Activated T-cell treated with anti-CD3 and anti-CD28 coated beads, Interleukin-2, amount 50 U/mL, for 1 hour (primary cell): ENCODE measurements around the gene OR11H6.
"Not testable (repeated sequence)": the region's sequence is repeated elsewhere in the genome, so short reads cannot be mapped to it uniquely, and the experiment has no call there.

ENCODE experiments used
- DNase-seq: peaks from one replicate; pipeline ENCODE4 v3.0.0-alpha.2; 2020

Gene OR11H6, protein sequence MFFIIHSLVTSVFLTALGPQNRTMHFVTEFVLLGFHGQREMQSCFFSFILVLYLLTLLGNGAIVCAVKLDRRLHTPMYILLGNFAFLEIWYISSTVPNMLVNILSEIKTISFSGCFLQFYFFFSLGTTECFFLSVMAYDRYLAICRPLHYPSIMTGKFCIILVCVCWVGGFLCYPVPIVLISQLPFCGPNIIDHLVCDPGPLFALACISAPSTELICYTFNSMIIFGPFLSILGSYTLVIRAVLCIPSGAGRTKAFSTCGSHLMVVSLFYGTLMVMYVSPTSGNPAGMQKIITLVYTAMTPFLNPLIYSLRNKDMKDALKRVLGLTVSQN

DNA sequence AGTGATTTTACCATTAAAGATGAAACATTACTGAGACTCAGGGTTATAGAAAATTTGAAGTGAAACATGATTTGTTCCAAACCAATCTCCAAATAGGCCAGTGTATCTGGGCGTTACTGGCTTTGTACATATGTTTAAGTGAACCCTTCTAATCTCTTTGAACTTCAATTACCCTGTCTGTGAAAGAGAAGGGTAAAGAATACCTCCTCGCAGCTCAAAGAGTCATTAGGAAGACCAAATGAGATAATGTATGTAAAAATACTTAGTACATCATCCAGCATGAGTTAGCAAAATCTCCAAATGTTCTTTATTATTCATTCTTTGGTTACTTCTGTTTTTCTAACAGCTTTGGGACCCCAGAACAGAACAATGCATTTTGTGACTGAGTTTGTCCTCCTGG is at the start of gene OR11H6:
OR11H6 (plus strand) TSS at position 301 of the 400 bp plus-strand sequence; CDS start at position 301, 0 bp downstream.
- DNase-seq, result no peak

DNA sequence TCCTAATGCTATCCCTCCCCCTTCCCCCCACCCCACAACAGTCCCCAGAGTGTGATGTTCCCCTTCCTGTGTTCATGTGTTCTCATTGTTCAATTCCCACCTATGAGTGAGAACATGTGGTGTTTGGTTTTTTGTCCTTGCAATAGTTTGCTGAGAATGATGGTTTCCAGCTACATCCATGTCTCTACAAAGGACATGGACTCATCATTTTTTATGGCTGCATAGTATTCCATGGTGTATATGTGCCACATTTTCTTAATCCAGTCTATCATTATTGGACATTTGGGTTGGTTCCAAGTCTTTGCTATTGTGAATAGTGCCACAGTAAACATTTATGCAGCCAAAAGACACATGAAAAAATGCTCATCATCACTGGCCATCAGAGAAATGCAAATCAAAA is 49.3 kb upstream of the OR11H6 start:
- DNase-seq, result not testable (repeated sequence)

DNA sequence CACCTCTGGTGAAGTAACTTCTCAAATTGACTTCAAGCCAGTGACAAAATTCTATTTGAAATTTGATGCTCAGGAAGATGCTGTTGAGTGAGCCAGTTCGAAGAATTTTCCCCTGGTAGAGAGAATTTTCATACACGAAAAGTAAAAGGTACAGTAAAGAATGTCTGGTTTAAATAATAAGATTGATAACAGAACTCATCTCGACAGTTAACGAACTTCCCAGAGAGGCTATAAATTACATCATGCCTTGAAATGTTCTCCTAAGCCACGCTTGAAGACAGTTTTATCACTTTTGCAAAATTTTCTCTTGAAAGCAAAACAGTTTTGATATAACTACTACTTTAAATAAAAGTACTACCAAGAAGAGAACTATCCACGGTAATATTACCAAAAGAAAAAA is 47.2 kb upstream of the OR11H6 start:
- no peak for DNase-seq

DNA sequence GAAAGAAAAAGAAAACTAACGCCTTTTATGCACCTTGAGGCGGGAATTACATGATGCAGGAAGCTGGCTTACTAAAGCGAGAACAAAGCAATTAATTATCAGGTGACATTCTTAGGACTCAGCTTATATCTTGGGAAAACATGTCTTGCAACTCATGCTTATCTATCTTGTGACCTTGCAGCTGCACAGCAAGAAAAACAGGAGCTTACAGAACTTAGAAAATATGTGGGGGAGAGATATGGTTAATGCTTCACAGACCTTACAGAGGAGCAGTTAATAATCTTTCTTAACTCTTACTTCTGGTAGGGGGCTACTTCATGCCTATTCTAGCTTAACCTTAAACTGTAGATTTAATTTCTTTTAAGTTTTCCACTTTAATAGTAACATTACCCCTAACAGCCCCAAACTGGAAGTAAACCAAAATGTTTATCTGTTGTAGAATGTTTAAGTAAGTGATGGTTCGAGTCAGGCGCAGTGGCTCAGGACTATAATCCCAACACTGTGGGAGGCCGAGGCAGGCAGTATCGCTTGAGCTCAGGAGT is 46.0 kb upstream of the OR11H6 start:
- DNase-seq, result no peak

DNA sequence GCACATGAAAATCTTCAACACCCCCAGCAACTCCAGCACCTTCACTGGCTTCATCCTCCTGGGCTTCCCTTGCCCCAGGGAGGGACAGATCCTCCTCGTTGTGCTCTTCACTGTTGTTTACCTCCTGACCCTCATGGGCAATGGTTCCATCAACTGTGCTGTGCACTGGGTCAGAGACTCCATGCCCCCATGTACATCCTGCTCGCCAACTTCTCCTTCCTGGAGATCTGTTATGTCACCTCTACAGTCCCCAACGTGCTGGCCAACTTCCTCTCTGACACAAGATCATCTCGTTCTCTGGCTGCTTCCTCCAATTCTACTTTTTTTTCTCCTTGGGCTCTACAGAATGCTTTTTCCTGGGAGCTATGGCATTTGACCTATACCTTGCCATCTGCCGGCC is 44.3 kb upstream of the OR11H6 start:
- DNase-seq, result no peak

DNA sequence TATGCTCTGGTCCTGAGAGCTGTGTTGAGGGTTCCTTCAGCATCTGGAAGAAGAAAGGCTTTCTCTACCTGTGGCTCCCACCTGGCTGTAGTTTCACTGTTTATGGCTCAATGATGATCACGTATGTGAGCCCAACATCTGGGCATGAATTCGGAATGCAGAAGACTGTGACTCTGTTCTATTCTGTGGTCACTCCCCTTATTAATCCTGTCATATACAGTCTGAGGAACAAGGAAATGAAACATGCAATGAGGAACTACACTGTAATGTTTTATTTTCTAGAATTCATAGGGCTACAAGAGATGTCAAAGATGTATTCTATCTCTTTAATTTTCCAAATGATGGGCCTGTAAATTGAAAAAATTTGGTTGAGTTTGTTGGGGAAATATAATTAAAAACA is 43.6 kb upstream of the OR11H6 start:
- DNase-seq, result no peak

DNA sequence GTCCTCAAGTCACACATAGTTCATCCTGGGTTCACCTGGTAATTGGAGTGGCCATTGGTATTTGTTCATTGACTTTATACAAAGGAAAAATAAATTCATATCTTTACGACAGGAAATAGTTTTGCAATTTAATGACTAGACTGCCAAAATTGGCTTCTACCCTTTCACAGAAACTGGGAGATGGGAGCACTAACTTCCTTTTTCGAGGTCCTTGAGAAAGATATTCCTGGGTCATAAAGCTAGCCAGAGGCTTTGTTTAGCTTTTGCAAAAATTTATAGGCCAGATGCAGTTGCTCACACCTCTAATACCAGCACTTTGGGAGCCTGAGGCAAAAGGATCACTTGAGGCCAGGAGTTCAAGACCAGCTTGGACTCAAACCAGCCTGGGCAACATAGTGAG is 43.0 kb upstream of the OR11H6 start:
- DNase-seq, result no peak

DNA sequence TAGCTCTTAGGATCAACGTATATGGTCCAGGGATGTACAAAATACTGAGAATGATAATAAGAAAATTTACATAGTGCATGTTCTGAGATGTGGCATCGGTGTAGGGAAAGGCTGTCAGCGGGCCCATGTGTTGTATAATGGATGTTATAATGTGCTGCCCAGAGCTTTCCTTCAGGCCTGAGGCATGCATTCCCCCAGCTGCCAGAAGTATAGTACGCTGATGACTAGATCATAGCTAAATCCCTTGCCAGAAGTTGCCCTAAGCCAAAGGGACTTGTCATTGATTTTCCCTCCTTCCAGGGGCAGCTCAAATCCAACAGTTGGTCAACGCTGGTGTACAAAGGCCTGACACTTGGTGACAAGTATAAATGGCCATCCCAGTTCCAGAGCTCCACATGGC is 39.3 kb upstream of the OR11H6 start:
- no peak for DNase-seq

DNA sequence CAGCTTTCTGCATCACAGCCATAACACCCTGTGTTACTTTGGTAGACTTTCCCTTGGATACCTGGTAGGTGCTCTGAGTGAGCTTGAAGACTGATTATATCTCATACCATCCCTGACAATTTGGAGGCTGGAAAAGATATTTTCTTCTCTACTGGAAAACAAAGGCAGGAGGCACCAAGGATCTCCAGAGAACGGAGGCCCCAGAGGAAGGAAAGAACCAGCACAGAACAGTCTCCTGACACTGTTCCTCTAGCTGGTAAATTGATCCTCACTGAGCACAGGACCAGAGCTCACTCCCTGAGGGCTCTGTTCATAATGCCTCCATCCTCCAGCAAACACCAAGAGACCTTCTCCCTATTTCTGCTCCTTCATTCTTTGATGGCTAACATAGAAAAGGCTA is 32.9 kb upstream of the OR11H6 start, which contains the start of gene OR11G2:
OR11G2 (plus strand) TSS at position 301 of the 400 bp plus-strand sequence. CDS start 6,542 bp downstream, outside the sequence.
- no peak for DNase-seq

DNA sequence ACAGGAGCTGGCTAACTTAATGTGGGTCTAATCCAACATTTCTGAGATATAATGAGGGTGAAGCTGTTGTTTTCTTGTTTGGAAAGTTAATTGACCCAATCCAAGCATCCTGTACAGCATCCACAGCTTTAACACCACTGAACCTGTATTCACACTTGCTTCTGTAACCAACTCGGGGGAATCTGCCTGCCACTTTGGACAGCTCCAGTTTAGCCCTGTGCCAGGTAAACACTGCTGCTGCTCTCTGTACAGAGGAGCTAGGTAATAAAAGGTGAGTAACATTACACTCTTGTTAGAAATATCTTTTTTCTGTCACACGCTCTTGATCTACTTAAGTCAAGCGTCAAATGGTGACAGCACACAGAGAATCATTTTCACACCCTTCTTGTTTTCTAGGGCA is 32.1 kb upstream of the OR11H6 start:
- no peak for DNase-seq

DNA sequence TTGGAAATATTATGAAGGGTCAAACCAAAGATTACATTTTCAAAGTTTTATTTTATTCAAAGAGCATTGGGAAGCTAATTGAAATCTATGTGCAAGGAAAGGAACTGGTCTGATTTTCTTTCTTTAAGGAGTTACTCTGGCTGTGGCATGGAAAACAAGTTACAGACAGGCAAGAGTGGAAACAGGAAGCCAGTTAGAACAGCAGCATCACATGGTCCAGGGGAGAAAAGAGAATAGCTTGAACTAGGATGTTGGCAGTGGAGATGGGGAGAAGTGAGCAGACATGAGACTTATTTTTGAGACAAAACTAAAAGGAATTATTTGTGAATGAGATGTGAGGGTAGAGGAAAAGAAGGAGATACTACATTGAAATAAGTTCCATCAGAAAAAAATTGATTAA is 29.4 kb upstream of the OR11H6 start:
- no peak for DNase-seq

DNA sequence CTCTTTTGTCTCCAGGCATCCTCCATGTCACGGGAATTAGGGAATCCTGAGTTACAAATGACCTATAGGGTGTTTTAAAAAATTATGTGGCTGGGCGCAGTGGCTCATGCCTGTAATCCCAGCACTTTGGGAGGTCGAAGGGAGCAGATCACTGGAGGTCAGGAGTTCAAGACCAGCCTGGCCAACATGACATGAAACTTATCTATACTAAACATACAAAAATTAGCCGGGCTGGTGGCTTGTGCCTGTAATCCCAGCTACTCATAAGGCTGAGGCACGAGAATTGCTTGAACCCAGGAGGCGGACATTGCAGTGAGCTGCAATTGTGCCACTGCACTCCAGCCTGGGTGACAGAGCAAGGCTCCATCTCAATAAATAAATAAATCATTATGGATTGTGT is 28.3 kb upstream of the OR11H6 start:
- not testable (repeated sequence) for DNase-seq

DNA sequence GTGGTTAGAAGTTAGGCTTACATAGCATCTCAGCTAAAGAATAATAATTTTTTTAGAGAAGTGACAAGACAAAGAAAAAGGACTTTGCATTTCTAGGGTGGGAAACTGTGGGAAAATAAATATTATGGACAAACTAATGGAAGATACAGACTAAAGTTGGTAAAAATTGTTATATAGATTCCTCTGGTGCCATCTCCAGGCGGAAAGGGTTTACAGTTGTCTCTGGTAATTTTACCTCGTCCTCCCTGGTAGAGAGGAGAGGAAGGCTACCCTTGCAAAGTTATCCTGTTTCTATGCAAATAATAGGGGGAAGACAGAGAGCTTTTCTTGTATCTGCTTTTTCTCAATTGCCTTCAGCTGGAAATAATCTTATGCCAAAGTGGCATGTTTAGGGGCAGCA is 27.6 kb upstream of the OR11H6 start:
- DNase-seq, result no peak

DNA sequence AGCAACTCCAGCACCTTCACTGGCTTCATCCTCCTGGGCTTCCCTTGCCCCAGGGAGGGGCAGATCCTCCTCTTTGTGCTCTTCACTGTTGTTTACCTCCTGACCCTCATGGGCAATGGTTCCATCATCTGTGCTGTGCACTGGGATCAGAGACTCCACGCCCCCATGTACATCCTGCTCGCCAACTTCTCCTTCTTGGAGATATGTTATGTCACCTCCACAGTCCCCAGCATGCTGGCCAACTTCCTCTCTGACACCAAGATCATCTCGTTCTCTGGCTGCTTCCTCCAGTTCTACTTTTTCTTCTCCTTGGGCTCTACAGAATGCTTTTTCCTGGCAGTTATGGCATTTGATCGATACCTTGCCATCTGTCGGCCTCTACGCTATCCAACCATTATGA is 26.1 kb upstream of the OR11H6 start:
- DNase-seq, result no peak

DNA sequence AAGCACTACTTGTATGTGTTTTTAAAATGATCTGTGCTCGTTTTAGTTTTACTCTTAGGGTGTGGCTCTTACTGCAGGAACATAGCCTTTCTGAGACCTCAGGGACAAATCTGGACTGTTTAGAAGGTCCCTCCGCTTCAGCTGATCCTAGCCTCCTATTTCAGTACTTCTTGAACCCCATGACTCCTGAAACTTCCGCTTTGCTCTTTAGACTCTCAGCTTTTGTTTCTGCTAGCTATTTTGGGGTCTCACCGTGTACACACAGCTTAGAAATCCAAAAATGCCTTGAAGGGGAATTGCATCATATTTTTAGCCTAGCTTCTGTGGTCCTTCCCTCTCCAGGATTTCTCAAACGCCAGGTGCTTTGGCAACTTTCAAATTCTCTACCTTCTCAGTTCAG is 24.5 kb upstream of the OR11H6 start:
- no peak for DNase-seq

DNA sequence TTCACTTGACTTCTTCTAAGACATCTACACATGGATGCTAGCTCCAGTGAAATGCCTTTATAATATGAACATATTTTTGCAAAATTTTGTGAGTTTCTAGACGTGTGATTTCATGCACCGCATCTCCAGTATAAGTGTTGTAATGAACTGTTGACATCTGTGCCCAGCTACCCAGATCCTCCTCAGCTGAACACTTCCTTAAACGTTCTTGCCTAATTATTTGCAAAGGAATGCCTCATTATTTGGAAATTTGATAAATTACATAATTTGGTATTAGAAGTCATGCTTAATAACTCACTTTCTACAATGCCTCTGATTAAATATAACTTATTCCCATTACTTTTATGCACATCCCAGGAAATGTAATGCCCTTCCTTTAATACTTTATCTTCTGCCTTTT is 18.8 kb upstream of the OR11H6 start:
- DNase-seq, result no peak

DNA sequence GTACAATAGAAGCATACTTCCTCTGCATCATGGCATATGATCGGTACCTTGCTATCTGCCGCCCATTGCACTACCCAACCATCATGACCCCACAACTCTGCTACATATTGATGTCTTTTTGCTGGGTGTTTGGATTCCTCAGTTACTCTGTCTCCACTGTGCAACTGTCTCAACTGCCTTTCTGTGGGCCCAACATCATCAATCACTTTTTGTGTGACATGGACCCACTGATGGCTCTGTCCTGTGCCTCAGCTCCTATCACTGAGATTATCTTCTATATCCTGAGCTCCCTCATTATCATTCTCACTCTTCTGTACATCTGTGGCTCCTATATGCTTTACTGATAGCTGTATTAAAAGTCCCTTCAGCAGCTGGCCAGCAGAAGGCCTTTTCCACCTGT is 13.9 kb upstream of the OR11H6 start:
- DNase-seq, result no peak

DNA sequence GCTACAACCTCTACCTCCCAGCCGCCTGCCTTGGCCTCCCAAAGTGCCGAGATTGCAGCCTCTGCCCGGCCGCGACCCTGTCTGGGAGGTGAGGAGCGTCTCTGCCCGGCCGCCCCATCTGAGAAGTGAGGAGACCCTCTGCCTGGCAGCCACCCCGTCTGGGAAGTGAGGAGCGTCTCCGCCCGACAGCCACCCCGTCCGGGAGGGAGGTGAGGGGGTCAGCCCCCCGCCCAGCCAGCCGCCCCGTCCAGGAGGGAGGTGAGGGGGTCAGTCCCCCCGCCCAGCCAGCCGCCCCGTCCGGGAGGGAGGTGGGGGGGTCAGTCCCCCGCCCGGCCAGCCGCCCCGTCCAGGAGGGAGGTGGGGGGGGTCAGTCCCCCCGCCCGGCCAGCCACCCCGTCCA is 11.1 kb upstream of the OR11H6 start:
- not testable (repeated sequence) for DNase-seq

DNA sequence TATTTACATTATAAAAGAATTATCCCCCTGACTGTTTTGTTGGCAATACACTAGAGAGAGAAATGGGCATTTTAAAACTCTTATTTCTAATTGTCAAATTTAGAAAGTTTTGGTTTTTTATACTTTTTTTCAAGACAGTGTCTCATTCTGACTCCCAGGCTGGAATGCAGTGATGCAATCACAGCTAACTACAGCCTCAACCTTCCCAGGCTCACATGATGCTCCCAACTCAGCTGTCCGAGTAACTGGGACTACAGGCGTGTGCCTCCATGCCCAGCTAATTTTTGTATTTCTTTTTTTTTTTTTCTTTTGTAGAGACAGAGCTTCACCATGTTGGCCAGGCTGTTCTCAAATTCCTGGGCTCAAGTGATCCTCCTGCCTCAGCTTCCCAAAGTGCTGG is 8.3 kb upstream of the OR11H6 start:
- DNase-seq, result no peak

DNA sequence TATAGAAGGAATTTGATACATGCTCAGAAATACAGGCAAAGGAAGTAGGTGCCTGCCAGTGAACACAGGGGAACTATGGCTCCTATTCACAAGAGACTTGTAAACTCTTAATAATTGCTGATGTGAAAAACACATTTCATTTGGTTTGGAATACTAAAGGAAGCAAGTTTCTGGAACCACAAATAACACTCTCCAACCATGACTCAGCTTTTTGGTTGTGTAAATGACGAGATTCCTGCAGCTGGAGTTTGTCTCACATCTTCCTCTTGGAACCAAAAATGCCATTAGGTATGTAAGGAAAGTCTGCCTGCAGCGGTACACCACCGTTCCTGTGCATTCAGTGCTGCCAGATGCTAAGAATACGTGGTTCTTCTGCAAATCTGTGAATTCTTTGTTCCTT is 4.5 kb upstream of the OR11H6 start:
- no peak for DNase-seq

DNA sequence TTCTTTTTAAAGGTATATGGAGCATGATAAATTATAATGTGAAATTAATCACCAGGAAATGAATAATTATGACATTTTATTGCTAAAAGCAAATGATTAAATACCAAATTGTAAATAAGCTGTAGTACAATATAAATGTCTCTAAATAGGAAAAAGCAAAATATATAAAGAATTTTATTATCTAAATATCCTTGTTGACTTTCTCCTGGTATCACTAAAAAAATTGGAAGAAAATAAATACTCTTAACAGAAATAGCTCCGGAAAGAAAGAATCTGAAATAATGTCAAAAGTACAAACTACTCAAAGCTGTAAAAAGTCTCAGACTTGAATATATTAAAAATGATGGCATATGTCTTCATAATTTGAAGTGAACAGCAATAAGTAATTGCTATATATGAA is 5.2 kb downstream of the OR11H6 start, which contains the start of gene OR11H7:
OR11H7 (plus strand) TSS at position 301 of the 400 bp plus-strand sequence.
- DNase-seq, result no peak

DNA sequence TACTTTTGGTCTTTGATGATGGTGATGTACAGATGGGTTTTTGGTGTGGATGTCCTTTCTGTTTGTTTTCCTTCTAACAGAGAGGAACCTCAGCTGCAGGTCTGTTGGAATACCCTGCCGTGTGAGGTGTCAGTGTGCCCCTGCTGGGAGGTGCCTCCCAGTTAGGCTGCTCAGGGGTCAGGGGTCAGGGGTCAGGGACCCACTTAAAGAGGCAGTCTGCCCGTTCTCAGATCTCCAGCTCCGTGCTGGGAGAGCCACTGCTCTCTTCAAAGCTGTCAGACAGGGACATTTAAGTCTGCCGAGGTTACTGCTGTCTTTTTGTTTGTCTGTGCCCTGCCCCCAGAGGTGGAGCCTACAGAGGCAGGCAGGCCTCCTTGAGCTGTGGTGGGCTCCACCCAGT is 11.9 kb downstream of the OR11H6 start:
- not testable (repeated sequence) for DNase-seq

DNA sequence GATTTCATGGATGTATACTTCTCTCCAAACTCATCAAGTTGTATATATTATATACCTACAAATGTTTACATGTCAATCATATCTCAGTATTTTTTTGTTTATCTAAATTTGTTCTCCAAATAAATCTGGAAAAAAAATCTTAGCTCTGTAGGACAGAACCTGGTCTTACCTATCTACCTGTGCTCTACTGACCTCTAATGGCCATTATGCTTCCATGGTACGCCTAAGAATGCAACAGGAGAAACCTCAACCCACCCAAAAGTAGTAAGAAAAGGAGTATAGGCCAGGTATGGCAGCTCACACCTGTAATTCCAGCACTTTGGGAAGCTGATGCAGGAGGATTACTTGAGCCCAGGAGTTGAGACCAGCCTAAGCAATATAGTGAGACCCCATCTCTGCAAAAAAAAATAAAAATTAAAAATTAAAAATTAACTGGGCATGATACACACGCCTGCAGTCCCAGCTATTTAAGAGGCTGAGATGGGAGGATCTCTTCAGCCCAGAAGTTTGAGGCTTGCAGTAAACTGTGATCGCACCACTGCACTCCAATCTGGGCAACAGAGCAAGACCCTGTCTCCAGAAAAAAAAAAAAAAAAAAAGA is 24.2 kb downstream of the OR11H6 start:
- no peak for DNase-seq

DNA sequence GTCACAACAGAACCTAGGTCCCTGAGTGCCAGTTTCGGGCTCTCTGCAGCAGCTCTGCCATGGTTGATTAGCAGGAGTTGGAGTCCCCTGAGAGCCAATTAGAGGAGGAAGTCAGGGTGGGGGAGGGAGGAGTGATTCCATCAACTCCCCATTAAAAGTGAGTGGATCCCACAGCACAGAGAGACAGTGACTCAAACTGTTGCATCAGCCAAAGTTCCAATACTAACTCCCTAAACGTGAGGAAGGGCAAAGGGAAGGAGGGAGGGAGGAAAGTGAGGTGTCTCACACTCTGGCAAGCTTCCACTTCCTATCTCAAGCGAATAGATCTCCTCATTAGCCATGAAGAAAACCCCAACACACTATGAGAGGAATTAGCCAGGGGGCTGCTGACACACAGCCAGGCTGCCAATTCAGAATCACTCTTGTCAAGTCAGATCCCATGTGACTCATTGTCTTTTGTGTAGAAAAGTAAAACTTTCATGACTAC is 39.2 kb downstream of the OR11H6 start:
- no peak for DNase-seq
